Aorta (tissue), 5 donors: ENCODE results near the gene KRT34. TPM values are rescaled to one million over a fixed set of nuclear protein-coding genes. Genes with fewer than 3 reads are reported as not detected.
"Not testable (repeated sequence)": the region's sequence is repeated elsewhere in the genome, so short reads cannot be mapped to it uniquely, and the experiment has no call there.

ENCODE experiments used
- ATAC-seq: fragments of 200-7000 bp; cut with Tn5 transposase; one replicate; pipeline ENCODE4 v1.9.1; 2022; ENCODE audit warnings: moderate library complexity; ENCODE audit not compliant: low FRiP score
- DNase-seq, 2 donors: peaks; one replicate each; pipeline ENCODE4 v3.0.0-alpha.2; 2020
- H3K27ac ChIP-seq, 2 donors: one replicate each; pipeline ENCODE4 v1.5.1; 2013; ENCODE audit warnings: low read length in 2 of 2, mild to moderate bottlenecking in 2 of 2, moderate library complexity in 2 of 2, control low read depth in 1 of 2, inconsistent platforms in 1 of 2, low read depth in 1 of 2
- H3K27me3 ChIP-seq, 2 donors: one replicate each; pipeline ENCODE4 v1.6.1; 2013; ENCODE audit warnings: control low read depth in 1 of 2, low read length in 1 of 2, mild to moderate bottlenecking in 1 of 2, moderate library complexity in 1 of 2; ENCODE audit not compliant: insufficient read depth in 2 of 2, control insufficient read depth in 1 of 2
- H3K36me3 ChIP-seq, 2 donors: one replicate each; pipeline ENCODE4 v1.6.1; 2013; ENCODE audit warnings: control low read depth in 1 of 2, low read length in 1 of 2, mild to moderate bottlenecking in 1 of 2; ENCODE audit not compliant: insufficient read depth in 2 of 2, control insufficient read depth in 1 of 2
- H3K4me1 ChIP-seq, 2 donors: one replicate each; pipeline ENCODE4 v1.6.1; 2013; ENCODE audit warnings: low read length in 2 of 2, control low read depth in 1 of 2, mild to moderate bottlenecking in 1 of 2, moderate library complexity in 1 of 2; ENCODE audit not compliant: insufficient read depth in 2 of 2, control insufficient read depth in 1 of 2
- H3K4me3 ChIP-seq, 2 donors: one replicate each; pipeline ENCODE4 v1.5.1; 2013; ENCODE audit warnings: low read length in 2 of 2, control low read depth in 1 of 2, mild to moderate bottlenecking in 1 of 2
- H3K9me3 ChIP-seq: one replicate; pipeline ENCODE4 v1.6.1; 2013; ENCODE audit warnings: mild to moderate bottlenecking, low read length; ENCODE audit not compliant: control insufficient read depth
- WGBS, 2 donors: extraction: QIAGEN DNeasy Blood & Tissue Kit; methylation state at CpG; one replicate each; pipeline ENCODE4 v1.1.7; 2013; 5-methylcytosine and 5-hydroxymethylcytosine counted together
- intact Hi-C, 2 donors: fragments of 100-400 bp; cut with DNase I; formaldehyde crosslinking; loops; one replicate each; pipeline versions ENCODE4 v1.14.2 to v1.15.0; 2022
- polyA plus RNA-seq, 2 donors: library from polyadenylated mRNA; stranded (reverse); fragments of 200-250 nt; gene quantifications; one replicate each; pipeline ENCODE4 v1.2.3, GENCODE V29; 2013
- total RNA-seq, 2 donors: library from RNA; stranded (reverse); fragmentation: NEBNext Ultra II Directional; extraction: Animal tissue kit (Norgen Biotek cat#: 25700); gene quantifications; one replicate each; pipeline ENCODE4 v1.2.1, GENCODE V29; 2021
- donor health status: healthy with polysubstance abuse.
- donor health status: Bipolar disorder and iron deficiency.
- donor health status: DM: no; HTN: no; CAD: no.
- donor health status: DM: no; HTN: no; CAD: no.
- donor health status: DM: yes; HTN: yes; CAD: no.

KRT34 gene
- total and polyA plus RNA-seq, 4 donors: not detected

DNA sequence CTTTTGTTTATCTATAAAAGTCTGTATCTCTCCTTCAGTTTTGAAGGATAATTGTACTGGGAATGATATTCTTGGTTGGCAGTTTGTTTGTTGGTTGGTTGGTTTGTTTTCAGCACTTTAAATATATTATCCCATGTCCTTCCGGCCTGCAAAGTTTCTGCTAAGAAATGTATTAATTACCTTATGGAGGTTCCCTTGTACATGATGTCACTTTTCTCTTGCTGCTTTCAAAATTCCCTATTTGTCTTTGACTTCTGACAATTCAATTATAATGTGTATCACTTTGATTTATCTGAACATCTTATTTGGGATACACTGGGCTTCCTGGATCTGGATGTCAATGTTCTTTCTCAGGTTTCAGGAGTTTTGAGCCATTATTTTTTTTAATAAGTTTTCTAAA, 4.1 kb upstream of the KRT34 start:
- no peak overlapping the region for H3K27ac ChIP-seq
- no peaks in the 10 kb centered on the region for H3K4me1 ChIP-seq
- H3K9me3 ChIP-seq: peaks cover 4% of the 10 kb centered on the region
- no peak overlapping the region for H3K4me3 ChIP-seq
- H3K36me3 ChIP-seq: no peaks in the 10 kb centered on the region
- DNase-seq (no peak), ATAC-seq (no peak)
- H3K27me3 ChIP-seq: no peaks in the 10 kb centered on the region
- 95 to 97% methylated on average over 1 of the region's 1 CpG for WGBS, 2 donors
- intact Hi-C loops: no loop called here

DNA sequence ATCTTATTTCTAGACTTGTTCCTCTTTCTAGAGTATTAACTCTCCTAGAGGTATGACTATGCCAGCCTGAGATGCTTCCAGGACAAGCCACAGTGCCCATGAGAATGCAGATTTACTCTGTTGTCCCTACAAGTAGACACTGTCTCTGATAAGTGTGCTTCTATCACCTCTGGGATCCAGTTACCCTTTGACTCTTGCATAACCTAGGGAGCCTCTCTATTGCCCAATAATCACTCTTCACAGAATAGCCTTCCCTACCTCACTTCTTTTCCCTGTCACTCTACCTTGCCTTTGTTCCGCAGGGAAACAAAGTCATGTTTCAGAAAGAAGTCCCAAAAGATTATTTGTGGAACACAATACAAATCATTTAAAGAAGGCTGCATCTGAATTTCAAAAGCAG, 1.6 kb upstream of the KRT34 start:
- 96 to 97% methylated on average over 1 of the region's 1 CpG for WGBS, 2 donors
- H3K27me3 ChIP-seq: no peaks in the 10 kb centered on the region
- H3K4me1 ChIP-seq: no peaks in the 10 kb centered on the region
- ATAC-seq (no peak), DNase-seq (no peak)
- no peaks in the 10 kb centered on the region for H3K36me3 ChIP-seq
- no peak overlapping the region for H3K4me3 ChIP-seq
- no peak overlapping the region for H3K27ac ChIP-seq
- intact Hi-C loops: no loop called here
- H3K9me3 ChIP-seq: peaks cover 4% of the 10 kb centered on the region

GRCh38 chr17:41382394-41382793, 288 bp upstream of the KRT34 start:
- WGBS, 2 donors: 80 to 93% methylated on average over 1 of the region's 1 CpG
- Histone ChIP-seq H3K9me3 (peaks cover 3% of the 10 kb centered on the region), H3K27ac (no peak overlapping the region), H3K27me3 (no peaks in the 10 kb centered on the region), H3K4me3 (no peak overlapping the region), H3K4me1 (no peaks in the 10 kb centered on the region), H3K36me3 (no peaks in the 10 kb centered on the region)
- ATAC-seq (no peak), DNase-seq (no peak)
- intact Hi-C loops: no loop called here

DNA sequence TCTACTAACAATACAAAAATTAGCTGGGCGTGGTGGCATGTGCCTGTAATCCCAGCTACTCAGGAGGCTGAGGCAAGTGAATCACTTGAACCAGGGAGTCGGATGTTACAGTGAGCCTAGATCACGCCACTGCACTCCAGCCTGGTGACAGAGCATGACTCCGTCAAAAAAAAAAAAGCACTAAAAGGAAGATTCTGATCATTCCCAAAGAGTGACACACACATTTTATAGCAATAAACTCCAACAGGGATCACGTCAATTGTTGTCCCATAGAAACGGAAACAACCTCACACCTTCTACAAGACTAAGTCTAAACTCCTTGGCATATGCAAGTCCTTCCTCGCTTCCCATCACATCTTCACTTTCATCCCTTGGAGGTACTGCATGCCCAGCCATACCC, 2.0 kb downstream of the KRT34 start:
- intact Hi-C loops, H3K4me3 ChIP-seq, H3K36me3 ChIP-seq, H3K27ac ChIP-seq, H3K27me3 ChIP-seq, DNase-seq, H3K9me3 ChIP-seq, H3K4me1 ChIP-seq, ATAC-seq: not testable (repeated sequence)
- 80 to 81% methylated on average over 7 of the region's 7 CpGs for WGBS, 2 donors

- H3K27me3 ChIP-seq: no peaks in the 10 kb centered on the region
- intact Hi-C loops: no loop called here
- H3K4me1 ChIP-seq: no peaks in the 10 kb centered on the region
- ATAC-seq: no peak
- no peaks in the 10 kb centered on the region for H3K36me3 ChIP-seq
- WGBS, 2 donors: 3 to 4% methylated on average over 2 of the region's 2 CpGs
- no peak for DNase-seq
- H3K9me3 ChIP-seq: no peaks in the 10 kb centered on the region
- H3K27ac ChIP-seq: no peak overlapping the region
- no peak overlapping the region for H3K4me3 ChIP-seq
These were observed 4.6 kb downstream of the KRT34 start for GRCh38 chr17:41377546-41377945.

- 92 to 93% methylated on average over 1 of the region's 1 CpG for WGBS, 2 donors
- intact Hi-C loops: no loop called here
- ATAC-seq: no peak
- no peak within 1 kb of the TSS for H3K4me3 ChIP-seq
- H3K4me1 ChIP-seq: no peaks in the 10 kb centered on the region
- DNase-seq: no peak
- H3K27me3 ChIP-seq: no peaks in the 10 kb centered on the region
- H3K36me3 ChIP-seq: no peaks in the 10 kb centered on the region
- H3K9me3 ChIP-seq: no peaks in the 10 kb centered on the region
- no peak within 1 kb of the TSS for H3K27ac ChIP-seq
These were observed 12.4 kb downstream of the KRT34 start, which contains the start of gene KRT33B for GRCh38 chr17:41369713-41370112. TSS of gene KRT33B (minus strand) at chr17:41369813. CDS start at chr17:41369750, 63 bp downstream.

DNA sequence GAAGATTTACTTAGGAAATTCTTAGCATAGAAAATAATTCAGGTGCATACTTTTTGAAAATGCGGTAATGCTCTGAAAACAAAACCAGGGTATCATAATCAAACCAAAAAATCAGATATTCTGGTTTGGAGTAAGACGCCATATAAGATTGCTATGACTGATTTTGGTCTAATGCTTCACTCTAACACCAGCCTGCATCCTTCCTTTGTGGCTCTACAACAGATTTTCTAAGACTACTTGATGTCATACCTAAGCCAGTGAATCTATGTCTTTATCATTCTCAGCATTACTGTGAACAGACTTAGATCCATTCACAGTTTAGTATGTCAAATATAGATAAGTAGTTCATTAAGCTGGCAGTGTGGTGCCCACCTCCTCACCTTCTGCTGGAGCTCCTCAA, 13.1 kb downstream of the KRT34 start:
- H3K4me3 ChIP-seq: no peak overlapping the region
- H3K9me3 ChIP-seq: no peaks in the 10 kb centered on the region
- no peak for ATAC-seq
- no peaks in the 10 kb centered on the region for H3K36me3 ChIP-seq
- H3K4me1 ChIP-seq: no peaks in the 10 kb centered on the region
- no peak overlapping the region for H3K27ac ChIP-seq
- 88% methylated on average over 2 of the region's 2 CpGs for WGBS, 2 donors
- no peaks in the 10 kb centered on the region for H3K27me3 ChIP-seq
- intact Hi-C loops: no loop called here
- no peak for DNase-seq

DNA sequence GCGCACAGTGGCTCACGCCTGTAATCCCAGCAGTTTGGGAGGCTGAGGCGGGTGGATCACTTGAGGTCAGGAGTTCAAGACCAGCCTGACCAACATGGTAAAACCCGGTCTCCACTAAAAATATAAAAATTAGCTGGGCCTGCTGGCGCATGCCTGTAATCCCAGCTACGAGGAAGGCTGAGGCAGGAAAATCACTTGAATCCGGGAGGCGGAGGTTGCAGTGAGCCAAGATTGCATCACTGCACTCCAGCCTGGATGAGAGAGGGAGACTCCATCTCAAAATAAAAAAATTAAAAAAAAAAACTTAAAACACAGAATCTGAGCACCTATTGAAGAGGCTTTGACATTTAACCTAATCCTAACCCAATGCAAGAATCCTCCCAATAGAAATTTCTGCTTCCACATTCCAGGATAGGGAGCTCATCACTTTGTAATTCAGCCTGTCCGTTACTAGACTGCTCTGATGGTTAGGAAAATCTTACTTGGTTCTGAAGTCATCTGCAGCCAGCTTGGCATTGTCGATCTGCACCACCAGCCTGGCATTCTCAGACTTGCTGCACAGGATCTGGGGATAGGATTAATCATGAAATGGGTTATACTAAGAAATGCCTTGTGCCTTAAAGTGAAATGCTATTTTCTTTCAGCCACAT, 14.6 kb downstream of the KRT34 start:
- Histone ChIP-seq H3K27me3 (no peaks in the 10 kb centered on the region), H3K4me1 (no peaks in the 10 kb centered on the region), H3K9me3 (no peaks in the 10 kb centered on the region), H3K4me3 (no peak overlapping the region), H3K36me3 (no peaks in the 10 kb centered on the region), H3K27ac (no peak overlapping the region)
- 78 to 80% methylated on average over 10 of the region's 10 CpGs for WGBS, 2 donors
- intact Hi-C loops: no loop called here
- DNase-seq (no peak), ATAC-seq (no peak)

DNA sequence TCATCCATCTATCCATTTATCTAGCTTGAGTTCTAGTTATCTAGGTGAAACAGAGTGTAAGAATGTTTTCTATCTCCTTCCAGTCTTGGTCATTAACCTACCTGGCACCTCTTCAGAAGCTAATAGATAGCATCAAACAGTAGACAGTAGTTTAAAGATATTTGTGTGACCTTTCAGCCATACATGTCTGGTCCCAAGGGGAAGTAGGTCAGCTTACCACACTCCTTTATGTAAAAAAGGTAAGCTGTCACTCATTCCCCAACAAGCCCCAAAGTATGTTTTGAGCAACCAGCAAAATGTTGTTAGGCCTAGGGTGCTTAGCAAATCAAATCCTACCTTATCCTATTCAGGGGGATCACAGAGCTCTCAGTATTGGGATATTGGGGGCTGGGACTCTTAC, 16.0 kb downstream of the KRT34 start:
- no peak overlapping the region for H3K4me3 ChIP-seq
- no peaks in the 10 kb centered on the region for H3K4me1 ChIP-seq
- DNase-seq (no peak), ATAC-seq (no peak)
- no peaks in the 10 kb centered on the region for H3K27me3 ChIP-seq
- intact Hi-C loops: no loop called here
- H3K27ac ChIP-seq: no peak overlapping the region
- no peaks in the 10 kb centered on the region for H3K36me3 ChIP-seq
- H3K9me3 ChIP-seq: peaks cover 1% of the 10 kb centered on the region
